ENCODE results near the gene THRAP3.

Gene THRAP3

DNA sequence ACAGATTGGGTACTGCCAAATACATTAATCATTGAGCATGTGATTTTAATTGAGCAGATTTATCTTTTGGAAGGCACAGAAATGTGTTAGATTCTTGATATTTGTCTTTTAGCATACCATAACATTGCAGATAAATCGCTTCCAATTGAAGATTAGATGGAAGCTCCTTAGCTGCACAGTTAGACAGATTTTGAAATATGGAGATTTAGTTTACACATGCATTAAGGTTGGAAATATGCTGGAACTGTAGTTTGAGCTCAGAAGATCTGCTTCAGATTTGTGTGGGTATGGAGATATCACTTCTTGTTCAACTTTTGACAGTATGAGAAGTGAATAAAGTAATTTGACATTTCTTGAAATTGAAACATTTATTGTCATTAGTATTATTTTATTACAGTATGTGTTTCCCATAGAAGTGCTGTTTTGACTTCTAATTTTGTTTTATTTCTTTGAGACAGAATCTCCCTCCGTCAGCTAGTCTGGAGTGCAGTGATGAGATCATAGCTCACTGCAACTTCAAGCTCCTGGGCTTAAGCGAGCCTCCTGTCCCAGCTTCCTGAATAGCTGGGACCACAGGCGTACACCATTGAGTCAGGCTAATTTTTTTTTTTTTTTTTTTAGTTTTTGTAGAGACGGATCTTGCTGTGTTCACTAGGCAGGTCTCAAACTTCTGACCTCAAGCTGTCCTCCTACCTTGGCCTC lies 29.1 kb downstream of the THRAP3 start:
- no peak for DNase-seq

DNA sequence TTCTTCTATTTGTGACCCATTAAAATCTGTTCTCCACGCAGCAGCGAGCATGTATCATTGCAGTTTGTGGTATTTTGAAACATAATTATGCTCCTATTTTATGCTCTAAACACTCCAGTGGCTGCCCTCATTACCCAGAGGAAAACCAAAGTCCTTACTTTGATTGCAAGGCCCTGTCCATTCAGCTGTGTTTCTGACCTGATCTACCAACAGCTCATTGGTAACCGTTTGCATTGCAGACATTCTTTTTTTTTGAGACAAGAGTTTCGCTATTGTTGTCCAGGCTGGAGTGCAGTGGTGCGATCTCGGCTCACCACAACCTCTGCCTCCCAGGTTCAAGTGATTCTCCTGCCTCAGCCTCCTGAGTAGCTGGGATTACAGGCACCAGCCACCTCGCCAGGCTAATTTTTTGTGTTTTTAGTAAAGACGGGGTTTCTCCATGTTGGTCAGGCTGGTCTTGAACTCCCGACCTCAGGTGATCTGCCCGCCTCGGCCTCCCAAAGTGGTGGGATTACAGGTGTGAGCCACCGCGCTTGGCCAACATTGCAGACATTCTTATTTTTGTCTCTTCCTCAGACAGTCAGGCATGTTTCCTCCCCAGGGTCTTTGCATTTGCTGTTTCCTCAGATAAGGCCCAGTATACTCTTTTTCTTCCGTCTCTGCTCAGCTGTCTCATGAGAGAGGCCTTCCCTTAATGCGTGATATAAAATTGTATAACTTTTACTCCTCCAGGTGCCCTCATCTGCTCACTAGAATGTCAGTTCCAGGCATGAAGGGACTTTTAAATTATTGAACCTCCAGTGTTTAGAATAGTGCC lies 32.5 kb downstream of the THRAP3 start:
- peak; percentile 26 for DNase-seq

DNA sequence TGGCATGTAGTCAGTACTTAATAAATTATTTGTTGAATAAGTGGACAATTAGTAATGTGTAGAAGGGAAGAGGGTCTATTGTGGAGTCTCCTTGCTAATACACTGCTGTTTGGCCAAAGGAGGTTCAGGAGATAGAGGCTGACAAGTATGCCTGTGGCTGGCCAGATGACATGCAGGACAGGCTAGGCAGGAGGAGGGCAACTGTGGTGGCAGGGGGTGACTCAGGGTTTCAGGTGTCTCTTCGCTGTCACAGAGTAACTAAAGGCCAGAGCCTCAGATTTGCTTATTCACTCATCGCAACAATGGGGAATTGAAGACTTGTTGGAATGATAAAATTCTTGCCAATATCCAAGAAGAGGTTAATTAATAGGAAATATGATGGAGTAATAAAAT lies 33.1 kb downstream of the THRAP3 start:
- no peak for DNase-seq

DNA sequence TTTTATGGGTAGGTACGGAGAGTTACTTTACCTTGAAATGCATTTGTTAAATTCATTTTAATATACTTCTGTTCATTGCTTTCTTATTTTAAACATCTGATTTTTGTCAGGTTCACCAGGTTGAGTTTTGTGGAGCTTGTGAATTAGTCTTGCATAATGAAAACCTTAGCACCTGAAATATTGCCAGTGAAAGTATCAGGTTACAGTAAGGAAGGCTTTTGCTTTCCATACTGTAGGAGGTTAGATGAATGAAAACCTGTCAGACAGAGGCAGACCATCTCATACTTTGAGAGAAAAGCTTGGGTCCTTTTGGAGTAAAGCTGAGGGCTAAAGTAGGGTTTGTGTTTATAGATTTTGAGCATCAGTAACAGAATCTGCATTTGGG lies 34.7 kb downstream of the THRAP3 start:
- DNase-seq: no peak

DNA sequence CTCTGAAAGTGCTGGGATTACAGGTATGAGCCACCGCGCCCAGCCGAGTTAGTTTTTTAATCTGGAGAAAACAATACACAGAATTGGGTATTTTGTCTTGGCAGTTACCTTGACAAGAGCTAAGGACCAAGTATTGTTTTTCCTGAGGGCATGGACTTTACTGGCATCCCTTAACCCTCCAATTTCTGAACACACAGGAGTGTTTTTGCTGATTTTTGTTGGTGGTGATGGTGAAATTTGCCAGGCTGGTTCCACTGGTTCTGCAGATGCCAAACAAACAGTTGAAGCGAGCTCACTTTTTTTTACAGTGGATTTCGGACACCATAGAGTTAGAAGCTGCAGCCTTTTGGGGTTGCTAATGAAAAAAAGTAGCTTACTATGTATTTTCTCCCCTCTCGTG lies 44.7 kb downstream of the THRAP3 start:
- no peak for DNase-seq

DNA sequence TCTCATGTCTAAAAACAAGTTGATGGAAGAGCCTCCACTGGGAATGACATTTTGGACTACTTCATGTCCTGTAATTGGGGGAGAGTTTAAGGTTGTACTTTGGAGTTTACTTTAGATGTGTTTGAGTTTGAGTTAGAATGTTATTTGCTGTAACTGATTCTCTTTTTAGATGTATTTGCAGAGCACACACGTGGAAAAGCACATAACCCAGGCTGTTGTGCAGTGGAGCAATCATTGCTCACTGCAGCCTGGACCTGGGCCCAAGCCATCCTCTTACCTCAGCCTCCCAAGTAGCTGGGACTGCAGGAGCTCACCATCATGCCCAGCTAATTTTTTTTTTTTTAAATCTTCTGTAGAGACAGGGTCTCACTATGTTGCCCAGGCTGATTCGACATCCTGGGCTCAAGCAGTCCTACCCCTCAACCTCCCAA lies 45.2 kb downstream of the THRAP3 start:
- no peak for DNase-seq

DNA sequence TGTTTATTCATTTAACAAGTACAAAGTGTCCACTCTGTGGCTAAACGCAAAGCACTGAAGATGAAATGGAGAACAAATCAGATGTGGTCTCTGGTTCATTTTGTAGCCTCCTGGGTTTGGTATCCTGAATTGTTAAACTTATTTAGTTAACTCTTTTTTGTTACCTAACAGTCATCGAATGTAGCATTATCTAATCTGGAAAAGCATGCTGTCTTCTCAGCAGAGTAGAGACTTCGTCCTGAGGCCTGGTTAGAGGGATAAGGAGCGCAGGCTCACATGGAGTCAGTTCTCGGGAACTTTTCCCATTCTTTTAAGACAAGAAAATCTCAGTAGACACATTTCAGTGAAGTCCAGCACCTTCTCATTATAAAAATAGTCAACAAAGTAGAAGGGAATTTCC lies 48.8 kb downstream of the THRAP3 start:
- DNase-seq: no peak

DNA sequence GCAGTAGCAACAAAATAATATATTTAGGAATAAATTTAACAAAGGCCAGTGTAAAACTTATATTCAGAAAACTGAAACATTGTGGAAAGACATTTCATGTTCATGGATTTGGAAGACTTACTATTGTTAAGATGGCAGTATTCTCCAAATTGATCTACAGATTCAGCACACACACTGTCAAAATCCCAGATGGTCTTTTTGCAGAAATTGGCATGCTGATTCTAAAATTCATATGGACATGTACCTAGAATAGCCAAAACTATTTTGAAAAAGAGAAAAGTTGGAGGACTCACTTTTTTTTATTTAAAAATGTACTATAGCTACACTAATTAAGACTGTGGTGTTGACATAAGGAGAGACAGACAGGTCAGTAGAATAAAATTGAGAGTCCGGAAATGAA lies 50.0 kb downstream of the THRAP3 start:
- DNase-seq: no peak

DNA sequence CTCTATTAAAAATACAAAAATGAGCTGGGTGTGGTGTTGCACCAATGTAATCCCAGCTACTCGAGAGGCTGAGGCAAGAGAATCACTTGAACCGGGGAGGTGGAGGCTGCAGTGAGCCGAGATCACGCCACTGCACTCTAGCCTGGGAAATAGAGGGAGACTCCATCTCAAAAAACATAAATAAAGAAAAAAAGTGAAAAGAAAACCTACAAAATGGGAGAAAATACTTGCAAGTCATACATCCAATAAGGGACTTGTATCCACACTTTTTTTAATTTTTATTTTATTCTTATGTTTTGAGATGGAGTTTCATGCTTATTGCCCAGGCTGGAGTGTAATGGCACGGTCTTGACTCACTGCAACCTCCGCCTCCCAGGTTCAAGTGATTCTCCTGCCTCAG lies 52.4 kb downstream of the THRAP3 start:
- no peak for DNase-seq

DNA sequence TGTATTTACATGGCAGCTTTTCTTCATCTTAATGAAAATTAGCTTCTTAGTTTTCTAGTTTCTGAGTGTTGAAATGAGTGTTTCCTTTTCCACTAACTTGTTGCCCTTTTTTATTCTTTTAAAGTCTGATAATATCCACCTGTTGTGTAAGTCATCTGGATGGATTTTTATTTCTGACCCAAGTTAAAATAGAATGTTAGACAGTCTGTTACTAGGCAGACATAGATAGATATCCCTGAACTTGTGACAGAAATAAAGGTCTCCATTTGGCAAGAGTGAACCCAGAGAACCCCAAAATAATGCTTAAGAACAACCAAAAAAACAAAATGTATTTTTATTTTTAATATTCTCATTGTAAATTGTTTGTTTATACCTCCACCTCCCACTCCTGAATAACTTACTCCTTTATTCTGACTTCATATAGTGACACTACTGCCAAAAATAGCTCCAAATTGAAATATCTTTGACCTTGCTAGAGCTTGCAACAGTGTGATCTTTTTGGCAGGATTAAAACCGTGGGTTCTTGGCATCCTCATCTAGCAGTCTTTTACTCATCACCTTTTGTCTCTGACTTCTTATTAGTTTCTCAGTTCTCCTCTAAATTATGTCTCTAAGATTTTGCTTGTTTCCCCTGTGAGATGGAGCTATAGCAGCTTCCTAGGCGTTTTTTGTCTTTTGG lies 55.0 kb downstream of the THRAP3 start:
- DNase-seq: no peak

DNA sequence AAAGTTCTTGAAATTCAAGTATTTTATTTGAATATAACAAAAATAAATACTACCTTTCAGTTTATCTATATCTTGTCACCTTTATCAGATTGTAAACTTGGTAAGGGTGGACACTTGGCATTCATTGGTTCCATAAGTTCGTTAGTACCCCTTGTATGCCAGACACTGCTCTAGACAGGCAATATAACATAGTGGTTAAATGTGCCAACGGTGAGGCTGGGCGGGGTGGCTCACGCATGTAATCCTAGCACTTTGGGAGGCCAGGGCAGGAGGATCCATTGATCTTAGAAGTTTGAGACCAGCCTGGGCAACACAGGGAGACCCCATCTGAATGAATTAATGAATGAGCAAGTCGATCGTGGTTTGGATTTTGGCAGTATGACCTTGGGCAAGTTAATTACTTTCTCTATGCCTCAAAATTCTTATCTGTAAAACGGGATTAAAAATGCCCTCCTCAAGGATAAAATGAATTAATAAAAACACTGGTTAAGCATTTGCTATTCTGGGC lies 55.6 kb downstream of the THRAP3 start:
- DNase-seq: no peak

DNA sequence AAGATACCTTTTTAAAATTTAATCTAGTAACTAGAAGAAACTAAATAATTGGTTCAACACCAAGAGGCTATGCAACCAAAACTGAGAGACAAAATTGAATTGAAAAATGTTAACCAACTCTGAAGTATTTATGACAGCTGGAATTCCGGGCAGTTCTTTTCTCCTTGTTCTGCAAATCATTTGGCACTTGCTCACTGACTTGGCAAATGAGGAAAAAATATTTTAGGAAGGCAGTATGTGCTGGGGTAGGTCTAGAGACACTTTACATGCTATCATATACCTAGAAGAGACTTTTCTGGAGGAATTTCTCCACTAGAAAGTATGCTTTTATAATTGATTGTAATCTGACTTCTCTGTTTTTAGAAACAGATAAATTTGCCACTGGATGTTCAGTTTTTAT lies 59.8 kb downstream of the THRAP3 start:
- DNase-seq: no peak

DNA sequence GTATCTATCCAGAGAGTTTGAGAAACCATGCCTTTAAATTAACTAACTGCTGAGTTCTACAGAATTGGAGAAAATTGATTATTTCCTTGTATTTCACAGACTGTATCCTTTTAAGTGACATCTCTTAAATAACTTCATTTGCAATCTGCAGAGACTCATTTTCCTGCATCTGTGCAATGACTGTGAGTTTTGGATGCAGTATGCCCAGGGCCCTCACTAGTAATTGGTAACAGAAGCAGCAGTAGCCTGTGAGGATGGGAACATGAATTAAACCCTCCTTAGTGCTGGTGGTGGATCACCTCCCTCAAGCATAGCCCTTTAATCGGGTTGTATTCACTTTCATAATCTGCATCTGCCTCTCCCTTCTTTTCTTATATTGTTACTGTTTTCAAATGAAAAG lies 60.3 kb downstream of the THRAP3 start:
- no peak for DNase-seq

DNA sequence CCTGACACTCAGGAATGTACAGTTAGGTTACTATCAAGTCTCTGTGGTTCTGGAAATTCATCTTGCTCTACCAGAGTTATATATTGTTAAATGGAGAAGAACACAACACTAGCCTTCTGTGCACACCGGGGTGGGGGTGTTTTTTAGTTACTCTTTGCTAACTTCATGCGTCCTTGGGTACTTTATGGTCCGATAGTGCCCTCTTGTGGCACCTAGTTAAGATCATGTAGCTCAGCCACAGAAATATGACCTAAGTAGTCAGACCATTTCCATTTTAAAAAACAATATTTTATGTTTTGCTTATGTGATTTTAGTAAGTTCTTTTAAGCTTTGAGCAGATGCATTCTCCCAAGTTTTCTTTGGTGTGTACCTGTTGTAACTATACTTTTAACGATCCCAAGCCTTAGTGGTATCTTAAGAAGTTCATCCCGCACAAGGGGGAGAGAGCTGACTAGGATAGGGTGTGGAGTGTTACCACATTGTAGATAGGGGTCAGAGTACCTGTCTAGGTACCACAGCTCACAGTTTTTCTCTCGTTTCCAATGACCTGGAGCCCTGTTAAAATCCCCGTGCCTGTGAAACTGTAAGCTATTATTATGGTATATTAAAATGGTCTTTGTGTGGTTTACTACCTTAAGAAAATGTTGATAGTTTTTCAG lies 61.3 kb downstream of the THRAP3 start:
- peak; percentile 75 for DNase-seq

DNA sequence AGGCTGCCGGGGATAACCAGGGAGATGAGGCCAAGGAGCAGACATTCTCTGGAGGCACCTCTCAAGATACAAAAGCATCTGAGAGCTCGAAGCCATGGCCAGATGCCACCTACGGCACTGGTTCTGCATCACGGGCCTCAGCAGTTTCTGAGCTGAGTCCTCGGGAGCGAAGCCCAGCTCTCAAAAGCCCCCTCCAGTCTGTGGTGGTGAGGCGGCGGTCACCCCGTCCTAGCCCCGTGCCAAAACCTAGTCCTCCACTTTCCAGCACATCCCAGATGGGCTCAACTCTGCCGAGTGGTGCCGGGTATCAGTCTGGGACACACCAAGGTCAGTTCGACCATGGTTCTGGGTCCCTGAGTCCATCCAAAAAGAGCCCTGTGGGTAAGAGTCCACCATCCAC lies 62.6 kb downstream of the THRAP3 start:
- DNase-seq: no peak

DNA sequence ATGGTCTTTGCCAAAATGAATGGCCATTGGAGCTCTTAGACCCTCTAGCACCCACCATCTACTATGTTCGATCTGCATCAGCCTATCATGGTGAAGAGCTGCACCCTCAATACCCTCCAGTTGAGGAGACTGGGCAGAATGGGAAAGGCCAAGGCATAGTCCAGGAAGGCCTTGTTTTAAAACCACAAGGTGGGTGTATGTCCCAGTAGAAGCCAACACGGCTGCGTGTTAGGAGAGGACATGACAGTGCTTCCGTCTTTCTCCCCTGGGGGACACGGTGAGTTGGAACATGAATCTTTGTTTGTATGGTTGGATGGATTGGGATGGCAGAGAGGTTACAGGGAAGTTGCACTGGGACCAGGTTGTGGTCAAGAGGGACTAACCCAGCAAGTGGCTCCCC lies 63.4 kb downstream of the THRAP3 start:
- DNase-seq: no peak

DNA sequence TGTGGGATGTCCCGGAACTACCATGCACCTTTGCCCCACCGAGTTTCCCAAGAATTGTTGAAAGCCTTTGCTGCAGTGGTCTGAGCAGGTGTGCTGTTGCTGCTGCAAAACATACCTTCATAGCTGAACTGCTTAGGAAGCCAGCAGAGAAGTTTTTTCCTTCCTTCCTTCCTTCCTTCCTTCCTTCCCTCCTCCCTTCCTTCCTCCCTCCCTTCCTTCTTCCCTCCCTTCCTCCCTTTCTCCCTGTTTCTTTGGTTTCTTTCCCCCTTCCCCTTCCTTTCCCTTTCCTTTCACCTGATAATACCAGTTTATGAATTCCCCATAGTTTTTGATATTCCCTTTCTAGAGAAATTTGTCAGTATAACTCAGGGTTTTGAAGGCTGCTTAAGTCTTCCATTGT lies 71.1 kb downstream of the THRAP3 start:
- no peak for DNase-seq

DNA sequence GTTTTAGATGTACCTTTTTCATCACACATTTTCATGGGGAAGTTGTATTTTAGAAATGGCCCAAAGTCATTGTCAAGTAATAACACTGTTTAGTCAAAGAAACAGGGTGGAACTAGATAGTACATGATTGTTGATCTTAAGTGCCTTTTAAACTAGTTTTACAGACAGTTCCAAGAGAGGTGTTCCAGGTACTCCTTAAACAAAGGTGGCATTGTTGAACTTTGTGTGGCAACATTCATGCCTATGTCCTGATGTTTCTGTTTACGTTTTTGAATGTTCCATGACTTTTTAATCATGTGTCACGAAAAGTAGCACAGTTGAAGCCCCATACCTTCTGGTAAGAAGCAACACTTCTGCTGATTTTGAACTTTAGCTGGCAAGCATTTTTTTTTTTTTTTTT lies 72.8 kb downstream of the THRAP3 start:
- DNase-seq: no peak

DNA sequence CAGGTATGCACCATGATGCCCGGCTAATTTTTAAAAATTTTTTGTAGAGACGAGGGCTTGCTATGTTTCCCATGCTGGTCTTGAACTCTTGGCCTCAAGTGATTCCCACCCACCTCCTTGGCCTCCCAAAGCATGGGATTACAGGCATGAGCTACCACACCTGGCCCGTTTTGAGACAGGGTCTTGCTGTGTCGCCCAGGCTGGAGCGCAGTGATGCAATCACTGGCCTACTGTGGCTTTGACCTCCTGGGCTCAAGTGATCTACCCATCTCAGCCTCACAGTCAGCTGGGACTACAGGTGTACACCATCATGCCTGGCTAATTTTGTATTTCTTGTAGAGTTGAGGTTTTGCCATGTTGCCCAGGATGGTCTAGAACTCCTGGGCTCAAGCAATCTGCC lies 74.4 kb downstream of the THRAP3 start:
- no peak for DNase-seq

DNA sequence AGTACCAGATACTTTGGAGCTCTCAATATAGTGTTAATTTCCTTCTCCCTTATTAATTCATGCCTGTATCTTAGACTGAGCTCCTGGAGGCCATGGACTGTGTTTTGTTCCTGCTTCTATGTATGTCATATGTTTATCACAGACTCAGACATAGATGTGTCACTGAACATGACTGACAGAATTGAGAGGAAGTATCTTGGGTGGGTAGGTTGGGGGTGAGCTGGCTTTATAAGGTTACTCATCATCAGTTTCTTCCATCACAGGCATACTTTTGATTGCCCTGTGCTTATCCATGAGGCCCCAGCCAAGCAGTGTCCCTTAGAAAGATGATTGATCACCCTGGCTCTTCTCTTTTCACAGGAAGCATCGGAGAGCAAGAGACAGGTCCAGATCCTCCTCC lies 76.3 kb downstream of the THRAP3 start:
- peak; percentile 63 for DNase-seq

DNA sequence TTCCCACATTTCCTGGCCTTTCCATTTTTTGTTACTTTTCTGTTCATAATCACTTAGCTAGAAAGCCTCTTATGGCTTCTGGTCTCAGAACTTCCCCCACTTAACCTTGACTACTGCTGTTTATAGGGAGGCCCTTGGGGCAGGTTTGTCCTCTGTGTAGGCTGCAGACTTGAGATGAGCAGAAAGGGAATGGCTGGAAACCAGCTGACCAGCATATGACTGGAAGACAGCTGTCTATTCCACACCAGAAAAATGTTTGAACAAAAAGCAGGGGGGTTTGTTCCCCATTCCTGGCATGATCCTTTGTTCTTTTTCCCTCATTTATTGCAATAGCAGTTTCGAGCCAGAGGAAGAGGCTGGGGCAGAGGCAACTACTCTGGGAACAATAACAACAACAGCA lies 77.0 kb downstream of the THRAP3 start:
- no peak for DNase-seq

DNA sequence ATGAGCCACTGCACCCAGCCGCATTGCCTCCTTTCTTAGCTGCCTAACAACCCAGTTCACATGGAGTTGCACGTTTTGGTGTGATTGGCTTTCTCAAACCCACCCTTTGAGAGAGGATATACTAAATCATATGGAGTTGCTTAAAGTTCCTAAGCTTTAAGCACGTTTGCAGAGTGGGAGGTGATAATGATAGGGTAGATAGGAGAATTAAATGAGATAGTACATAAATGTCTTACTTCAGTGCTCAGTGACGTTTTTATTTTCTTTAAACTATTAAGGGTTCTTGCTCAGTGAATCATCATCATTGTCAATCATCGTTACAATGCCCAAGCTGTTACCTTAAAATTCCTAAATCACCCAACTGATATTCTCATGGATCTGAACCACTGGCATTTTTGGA lies 79.0 kb downstream of the THRAP3 start:
- peak; percentile 21 for DNase-seq

DNA sequence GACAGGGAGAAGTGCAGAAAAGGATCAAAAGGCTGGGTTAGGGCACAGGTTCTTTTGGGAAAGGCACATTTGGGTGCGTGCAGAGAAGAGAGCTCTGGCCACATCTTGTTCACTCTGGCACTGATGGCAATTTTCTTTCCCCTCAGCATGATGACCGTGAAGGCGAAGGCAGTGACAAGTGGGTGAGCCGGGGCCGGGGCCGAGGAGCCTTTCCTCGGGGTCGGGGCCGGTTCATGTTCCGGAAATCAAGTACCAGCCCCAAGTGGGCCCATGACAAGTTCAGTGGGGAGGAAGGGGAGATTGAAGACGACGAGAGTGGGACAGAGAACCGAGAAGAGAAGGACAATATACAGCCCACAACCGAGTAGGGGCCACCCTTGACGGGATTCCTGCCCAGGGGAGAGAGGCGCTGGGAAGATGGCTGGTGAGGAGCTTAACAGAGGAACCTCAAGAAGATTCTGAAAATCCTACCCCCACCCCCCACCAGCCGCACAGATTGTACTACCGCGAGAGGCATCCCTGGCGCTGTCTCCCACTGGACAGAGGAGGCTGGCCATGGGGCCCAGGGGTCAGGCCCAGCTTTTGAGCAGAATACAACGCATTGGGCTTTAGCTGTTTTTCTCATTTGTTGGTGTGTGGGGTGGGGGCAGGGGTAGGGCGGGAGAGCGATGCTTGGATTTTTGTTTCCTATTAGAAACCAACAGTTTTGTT lies 79.6 kb downstream of the THRAP3 start:
- no peak for DNase-seq
